SK-N-SH (cell line): Measurements from ENCODE around the gene FAT1. TPM values are rescaled to one million over a fixed set of nuclear protein-coding genes. Genes with fewer than 3 reads are reported as not detected.

Source experiments
- CTCF ChIA-PET: fragments of 300-600, 350-600 bp; formaldehyde crosslinking; extraction: SDS; loops from one replicate; lab custom pipeline; 2021; lab: Yijun Ruan, JAX
- POLR2A ChIA-PET: fragments of 350-600 bp; sonication (Branson Sonifier 250); formaldehyde crosslinking; extraction: SDS; loops from one replicate; lab custom pipeline; 2020; ENCODE audit warnings: antibody characterized with exemption, inconsistent platforms; lab: Yijun Ruan, JAX
- DNase-seq: peaks from one replicate; pipeline ENCODE4 v3.0.0; 2012
- H2AFZ ChIP-seq: fragments of 200-600 bp; sonication (generic); 2 replicates; pipeline ENCODE4 v1.8.1; 2016; ENCODE audit warnings: antibody characterized with exemption, mild to moderate bottlenecking, low read depth
- H3F3A ChIP-seq: fragments of 200-600 bp; sonication (generic); replicated peaks from 2 replicates; pipeline ENCODE3; 2016; ENCODE audit warnings: antibody characterized with exemption, mild to moderate bottlenecking; ENCODE audit not compliant: insufficient read depth
- H3K27ac ChIP-seq, 2 experiments: fragments of 200-500 bp in 1 of 2; fragments of 200-600 bp in 1 of 2; sonication (Bioruptor generic) in 1 of 2; sonication (generic), shearing (Covaris generic) in 1 of 2; 2 replicates each; pipeline versions ENCODE4 v1.5.1 to v1.6.1; 2014 to 2016; ENCODE audit warnings: low read depth in 2 of 2, inconsistent platforms in 1 of 2, low read length in 1 of 2, mild to moderate bottlenecking in 1 of 2, mixed read lengths in 1 of 2
- H3K27me3 ChIP-seq: fragments of 200-600 bp; sonication (generic), shearing (Covaris generic); 2 replicates; pipeline ENCODE4 v1.6.1; 2016; ENCODE audit warnings: mixed run types; ENCODE audit not compliant: insufficient read depth
- H3K36me3 ChIP-seq, 2 experiments: fragments of 200-500 bp in 1 of 2; fragments of 200-600 bp in 1 of 2; sonication (Bioruptor generic) in 1 of 2; sonication (generic) in 1 of 2; replicated peaks in 1 of 2; 2 replicates each; pipeline versions ENCODE3 to v1.5.1; 2014 to 2016; ENCODE audit warnings: low read length in 1 of 2, mild to moderate bottlenecking in 1 of 2; ENCODE audit not compliant: insufficient read depth in 2 of 2, control insufficient read depth in 1 of 2
- H3K4me1 ChIP-seq, 2 experiments: fragments of 200-500 bp in 1 of 2; fragments of 200-600 bp in 1 of 2; sonication (Bioruptor generic) in 1 of 2; sonication (generic), shearing (Covaris generic) in 1 of 2; 2 replicates each; pipeline versions ENCODE4 v1.5.1 to v1.6.1; 2014 to 2016; ENCODE audit warnings: low read depth in 1 of 2, low read length in 1 of 2, mixed run types in 1 of 2; ENCODE audit not compliant: insufficient read depth in 2 of 2, control insufficient read depth in 1 of 2
- H3K4me2 ChIP-seq: fragments of 200-600 bp; sonication (generic), shearing (Covaris generic); 2 replicates; pipeline ENCODE4 v1.6.1; 2017; ENCODE audit warnings: mixed run types
- H3K4me3 ChIP-seq, 2 experiments: fragments of 200-500 bp in 1 of 2; fragments of 200-600 bp in 1 of 2; sonication (Bioruptor generic) in 1 of 2; sonication (generic), shearing (Covaris generic) in 1 of 2; 2 replicates each; pipeline versions ENCODE4 v1.5.1 to v1.8.1; 2014 to 2016; ENCODE audit warnings: low read depth in 2 of 2, inconsistent platforms in 1 of 2, low read length in 1 of 2, mild to moderate bottlenecking in 1 of 2, mixed read lengths in 1 of 2, moderate library complexity in 1 of 2
- H3K79me2 ChIP-seq: fragments of 200-600 bp; sonication (generic); 2 replicates; pipeline ENCODE4 v1.8.1; 2017; ENCODE audit warnings: mild to moderate bottlenecking; ENCODE audit not compliant: insufficient read depth
- H3K9ac ChIP-seq: fragments of 200-600 bp; sonication (generic); 2 replicates; pipeline ENCODE4 v1.6.1; 2017; ENCODE audit warnings: mixed run types
- H3K9me2 ChIP-seq: fragments of 200-600 bp; sonication (generic); 2 replicates; pipeline ENCODE4 v1.6.1; 2017; ENCODE audit warnings: mixed run types
- H3K9me3 ChIP-seq: fragments of 200-600 bp; sonication (generic); 2 replicates; pipeline ENCODE4 v1.6.1; 2017; ENCODE audit warnings: mixed run types, mild to moderate bottlenecking, moderate library complexity
- H4K20me1 ChIP-seq: fragments of 200-600 bp; sonication (generic); 2 replicates; pipeline ENCODE4 v1.6.1; 2017; ENCODE audit warnings: mild to moderate bottlenecking, mixed run types; ENCODE audit not compliant: insufficient read depth
- EP300 ChIP-seq, 2 experiments: IDR thresholded peaks; 2 replicates each; pipeline versions ENCODE4 v1.4.0 to v1.6.1; 2012; ENCODE audit warnings: borderline replicate concordance in 1 of 2, low read depth in 1 of 2, low read length in 1 of 2
- EZH2phosphoT487 ChIP-seq: fragments of 200-600 bp; sonication (generic); IDR thresholded peaks from 2 replicates; pipeline ENCODE4 v1.6.1; 2017; ENCODE audit warnings: low read depth, mixed run types, mild to moderate bottlenecking, antibody characterized with exemption, moderate library complexity, borderline replicate concordance
- FOSL2 ChIP-seq: IDR thresholded peaks from 2 replicates; pipeline ENCODE4 v1.4.0; 2012; ENCODE audit warnings: low read depth, mild to moderate bottlenecking, moderate library complexity, borderline replicate concordance
- FOXJ3 ChIP-seq: sonication (generic); formaldehyde crosslinking; IDR thresholded peaks from 2 replicates; pipeline ENCODE4 v1.5.1; 2020; ENCODE audit warnings: mild to moderate bottlenecking, missing genetic modification reagents
- FOXM1 ChIP-seq: IDR thresholded peaks from 2 replicates; pipeline ENCODE4 v1.4.0; 2012; ENCODE audit warnings: low read depth, mild to moderate bottlenecking
- GATA2 ChIP-seq: sonication (generic); formaldehyde crosslinking; IDR thresholded peaks from 2 replicates; pipeline ENCODE4 v1.5.0; 2020; ENCODE audit warnings: mild to moderate bottlenecking, missing genetic modification reagents
- JUND ChIP-seq: IDR thresholded peaks from 2 replicates; pipeline ENCODE4 v1.4.0; 2012
- NFIC ChIP-seq: IDR thresholded peaks from 2 replicates; pipeline ENCODE4 v1.4.0; 2012; ENCODE audit warnings: borderline replicate concordance
- NRF1 ChIP-seq: IDR thresholded peaks from 2 replicates; pipeline ENCODE4 v1.6.1; 2012; ENCODE audit warnings: low read depth, mild to moderate bottlenecking, low read length
- POLR2AphosphoS5 ChIP-seq: IDR thresholded peaks from 2 replicates; pipeline ENCODE4 v1.6.1; 2012; ENCODE audit warnings: low read depth, low read length
- RAD21 ChIP-seq: IDR thresholded peaks from 2 replicates; pipeline ENCODE4 v1.6.1; 2012; ENCODE audit warnings: mild to moderate bottlenecking, low read length
- RFX5 ChIP-seq: IDR thresholded peaks from 2 replicates; pipeline ENCODE4 v1.6.1; 2012; ENCODE audit warnings: mild to moderate bottlenecking, improper control_type of control experiment, low read length
- SMC3 ChIP-seq: IDR thresholded peaks from 2 replicates; pipeline ENCODE4 v1.6.1; 2012; ENCODE audit warnings: low read depth, low read length, improper control_type of control experiment
- TCF12 ChIP-seq: IDR thresholded peaks from 2 replicates; pipeline ENCODE4 v1.4.0; 2012
- TEAD4 ChIP-seq: IDR thresholded peaks from 2 replicates; pipeline ENCODE4 v1.4.0; 2012; ENCODE audit warnings: mild to moderate bottlenecking, borderline replicate concordance; ENCODE audit not compliant: insufficient read depth
- YY1 ChIP-seq: IDR thresholded peaks from 2 replicates; pipeline ENCODE4 v1.4.0; 2012; ENCODE audit warnings: low read depth, mild to moderate bottlenecking
- WGBS: methylation state at CpG from one replicate; pipeline ENCODE4 v1.1.6; 2017; ENCODE audit warnings: low lambda C conversion rate; 5-methylcytosine and 5-hydroxymethylcytosine counted together
- polyA plus RNA-seq, 3 experiments: library from polyadenylated mRNA; depleted of rRNA; stranded (reverse); fragments of >200 nt; gene quantifications; 2 replicates each; pipeline ENCODE4 v1.2.3, GENCODE V29; 2012
- TF ChIP-seq, protein P1 (sequence below): IDR thresholded peaks from 2 replicates; pipeline ENCODE4 v1.4.0; 2012; ENCODE audit warnings: low read depth, borderline replicate concordance
- TF ChIP-seq, protein P2 (sequence below): fragments of 150-350 bp; IDR thresholded peaks from 2 replicates; pipeline ENCODE4 v1.6.1; 2017; ENCODE audit warnings: antibody characterized with exemption, low read length, low read depth, borderline replicate concordance
- TF ChIP-seq, protein P3 (sequence below): IDR thresholded peaks from 2 replicates; pipeline ENCODE4 v1.6.1; 2012; ENCODE audit warnings: mild to moderate bottlenecking, low read depth, low read length, moderate library complexity
- TF ChIP-seq, protein P4 (sequence below): IDR thresholded peaks from 2 replicates; pipeline ENCODE4 v1.4.0; 2012; ENCODE audit warnings: low read depth

The FAT1 gene
- polyA plus RNA-seq, 1 of the 3 experiments (the other 2 are of a cell fraction): 41.3 TPM

DNA sequence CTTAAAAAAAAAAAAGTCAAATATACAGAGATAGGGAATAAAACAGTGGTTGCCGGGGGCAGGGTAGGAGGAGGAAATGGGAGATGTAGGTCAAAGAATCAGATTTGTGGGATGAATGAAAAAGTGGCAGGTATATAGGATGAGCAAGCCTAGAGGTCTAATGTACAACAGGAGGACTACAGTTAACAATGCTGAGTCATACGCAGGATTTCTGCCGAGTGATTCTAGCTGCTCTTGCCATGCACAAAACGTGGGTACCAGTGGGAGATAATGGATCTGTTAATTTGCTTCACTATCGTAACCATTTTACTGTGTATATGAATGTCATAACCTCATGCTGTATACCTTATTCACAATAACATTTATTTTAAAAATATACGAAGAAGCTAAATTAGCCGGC is 157.6 kb downstream of the FAT1 start (continued):
- TF ChIP-seq EZH2phosphoT487 (no peak), RFX5 (no peak), EP300 (IDR thresholded peaks at IDR 0.05; ENCODE audit: borderline replicate concordance in 1 of 2, low read depth in 1 of 2, low read length in 1 of 2) (no peak), RAD21 (no peak), YY1 (no peak)
- TF ChIP-seq, protein P1, sequence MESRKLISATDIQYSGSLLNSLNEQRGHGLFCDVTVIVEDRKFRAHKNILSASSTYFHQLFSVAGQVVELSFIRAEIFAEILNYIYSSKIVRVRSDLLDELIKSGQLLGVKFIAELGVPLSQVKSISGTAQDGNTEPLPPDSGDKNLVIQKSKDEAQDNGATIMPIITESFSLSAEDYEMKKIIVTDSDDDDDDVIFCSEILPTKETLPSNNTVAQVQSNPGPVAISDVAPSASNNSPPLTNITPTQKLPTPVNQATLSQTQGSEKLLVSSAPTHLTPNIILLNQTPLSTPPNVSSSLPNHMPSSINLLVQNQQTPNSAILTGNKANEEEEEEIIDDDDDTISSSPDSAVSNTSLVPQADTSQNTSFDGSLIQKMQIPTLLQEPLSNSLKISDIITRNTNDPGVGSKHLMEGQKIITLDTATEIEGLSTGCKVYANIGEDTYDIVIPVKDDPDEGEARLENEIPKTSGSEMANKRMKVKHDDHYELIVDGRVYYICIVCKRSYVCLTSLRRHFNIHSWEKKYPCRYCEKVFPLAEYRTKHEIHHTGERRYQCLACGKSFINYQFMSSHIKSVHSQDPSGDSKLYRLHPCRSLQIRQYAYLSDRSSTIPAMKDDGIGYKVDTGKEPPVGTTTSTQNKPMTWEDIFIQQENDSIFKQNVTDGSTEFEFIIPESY: no peak
- TF ChIP-seq, protein P2, sequence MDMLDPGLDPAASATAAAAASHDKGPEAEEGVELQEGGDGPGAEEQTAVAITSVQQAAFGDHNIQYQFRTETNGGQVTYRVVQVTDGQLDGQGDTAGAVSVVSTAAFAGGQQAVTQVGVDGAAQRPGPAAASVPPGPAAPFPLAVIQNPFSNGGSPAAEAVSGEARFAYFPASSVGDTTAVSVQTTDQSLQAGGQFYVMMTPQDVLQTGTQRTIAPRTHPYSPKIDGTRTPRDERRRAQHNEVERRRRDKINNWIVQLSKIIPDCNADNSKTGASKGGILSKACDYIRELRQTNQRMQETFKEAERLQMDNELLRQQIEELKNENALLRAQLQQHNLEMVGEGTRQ: no peak
- TF ChIP-seq, all 33 proteins: peak for 0

DNA sequence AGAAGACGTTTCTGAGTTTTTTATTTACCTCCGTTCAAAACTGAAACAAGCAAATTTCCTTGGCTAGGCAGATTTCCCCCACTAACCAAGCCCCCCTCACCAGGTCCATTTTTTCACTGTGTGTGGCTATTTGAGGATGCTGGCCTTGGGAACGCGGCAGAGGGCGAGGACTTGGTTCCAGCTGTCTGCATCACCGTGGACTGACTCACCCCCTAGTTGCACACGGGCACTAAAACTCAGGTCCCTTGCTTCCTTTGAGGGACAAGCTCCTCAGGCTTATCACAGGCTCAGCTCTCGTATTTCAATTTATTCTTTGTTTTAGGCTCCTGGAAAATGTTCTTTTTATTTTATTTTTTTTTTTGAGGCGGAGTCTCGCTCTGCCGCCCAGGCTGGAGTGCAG is 159.9 kb downstream of the FAT1 start:
- H2AFZ ChIP-seq: no peak overlapping the region
- no peak for TF ChIP-seq TCF12
- no peak for TF ChIP-seq SMC3
- TF ChIP-seq TEAD4: no peak
- no peak for TF ChIP-seq FOXJ3 (CRISPR knock-in tag)
- no peak for TF ChIP-seq JUND
- no peak for TF ChIP-seq FOSL2
- TF ChIP-seq, protein P3, sequence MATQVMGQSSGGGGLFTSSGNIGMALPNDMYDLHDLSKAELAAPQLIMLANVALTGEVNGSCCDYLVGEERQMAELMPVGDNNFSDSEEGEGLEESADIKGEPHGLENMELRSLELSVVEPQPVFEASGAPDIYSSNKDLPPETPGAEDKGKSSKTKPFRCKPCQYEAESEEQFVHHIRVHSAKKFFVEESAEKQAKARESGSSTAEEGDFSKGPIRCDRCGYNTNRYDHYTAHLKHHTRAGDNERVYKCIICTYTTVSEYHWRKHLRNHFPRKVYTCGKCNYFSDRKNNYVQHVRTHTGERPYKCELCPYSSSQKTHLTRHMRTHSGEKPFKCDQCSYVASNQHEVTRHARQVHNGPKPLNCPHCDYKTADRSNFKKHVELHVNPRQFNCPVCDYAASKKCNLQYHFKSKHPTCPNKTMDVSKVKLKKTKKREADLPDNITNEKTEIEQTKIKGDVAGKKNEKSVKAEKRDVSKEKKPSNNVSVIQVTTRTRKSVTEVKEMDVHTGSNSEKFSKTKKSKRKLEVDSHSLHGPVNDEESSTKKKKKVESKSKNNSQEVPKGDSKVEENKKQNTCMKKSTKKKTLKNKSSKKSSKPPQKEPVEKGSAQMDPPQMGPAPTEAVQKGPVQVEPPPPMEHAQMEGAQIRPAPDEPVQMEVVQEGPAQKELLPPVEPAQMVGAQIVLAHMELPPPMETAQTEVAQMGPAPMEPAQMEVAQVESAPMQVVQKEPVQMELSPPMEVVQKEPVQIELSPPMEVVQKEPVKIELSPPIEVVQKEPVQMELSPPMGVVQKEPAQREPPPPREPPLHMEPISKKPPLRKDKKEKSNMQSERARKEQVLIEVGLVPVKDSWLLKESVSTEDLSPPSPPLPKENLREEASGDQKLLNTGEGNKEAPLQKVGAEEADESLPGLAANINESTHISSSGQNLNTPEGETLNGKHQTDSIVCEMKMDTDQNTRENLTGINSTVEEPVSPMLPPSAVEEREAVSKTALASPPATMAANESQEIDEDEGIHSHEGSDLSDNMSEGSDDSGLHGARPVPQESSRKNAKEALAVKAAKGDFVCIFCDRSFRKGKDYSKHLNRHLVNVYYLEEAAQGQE: no peak
- no peak for TF ChIP-seq EZH2phosphoT487
- no peak for TF ChIP-seq POLR2AphosphoS5
- no peak for TF ChIP-seq NFIC
- TF ChIP-seq, protein P4, sequence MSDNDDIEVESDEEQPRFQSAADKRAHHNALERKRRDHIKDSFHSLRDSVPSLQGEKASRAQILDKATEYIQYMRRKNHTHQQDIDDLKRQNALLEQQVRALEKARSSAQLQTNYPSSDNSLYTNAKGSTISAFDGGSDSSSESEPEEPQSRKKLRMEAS: no peak
- no peak for TF ChIP-seq FOXM1
- TF ChIP-seq NRF1: no peak
- no peak for TF ChIP-seq RFX5
- no peak for TF ChIP-seq GATA2 (CRISPR knock-in tag)
- TF ChIP-seq, all 33 proteins: peak for 0
- Histone ChIP-seq H3F3A (no peaks in the 10 kb centered on the region), H3K27ac (no peak overlapping the region), H3K4me3 (no peak overlapping the region), H3K9me3 (no peaks in the 10 kb centered on the region), H3K79me2 (no peaks in the 10 kb centered on the region), H3K27me3 (no peaks in the 10 kb centered on the region), H3K9me2 (no peaks in the 10 kb centered on the region), H3K4me1 (no peaks in the 10 kb centered on the region), H3K36me3 (no peaks in the 10 kb centered on the region), H4K20me1 (no peaks in the 10 kb centered on the region), H3K9ac (no peak overlapping the region), H3K4me2 (peak overlapping the region; percentile 41; the same call in 1 of the 2 replicates)
- ChIA-PET CTCF (no interaction called here), POLR2A (no interaction called here)
- WGBS: 18% methylated on average over 11 of the region's 11 CpGs
- DNase-seq: no peak
